HG03280 (cell line): ENCODE results near the gene TGFBR2.
A peak's percentile ranks its signal among the peaks of the same experiment; 100 is the strongest.

ENCODE experiments used
- ATAC-seq: cut with Tn5 transposase; IDR thresholded peaks from one replicate; pipeline ENCODE4 v1.9.1; 2021; ENCODE audit warnings: mild to moderate bottlenecking, moderate library complexity; ENCODE audit not compliant: unreplicated experiment

The TGFBR2 gene

GRCh38 chr3:30600572-30600971, 5.8 kb upstream of the TGFBR2 start:
- ATAC-seq = no peak

- no peak for ATAC-seq
These were observed 3.5 kb upstream of the TGFBR2 start for GRCh38 chr3:30602946-30603345.

- ATAC-seq = no peak
These were observed 2.3 kb upstream of the TGFBR2 start for GRCh38 chr3:30604093-30604492.

- ATAC-seq = no peak
These were observed 1.8 kb upstream of the TGFBR2 start for GRCh38 chr3:30604558-30604957.

GRCh38 chr3:30605005-30605404, 1.4 kb upstream of the TGFBR2 start:
- ATAC-seq = no peak

GRCh38 chr3:30605706-30606300, 598 bp upstream of the TGFBR2 start:
- no peak for ATAC-seq

- ATAC-seq = peak; percentile 42
These were observed 832 bp downstream of the TGFBR2 start for GRCh38 chr3:30607032-30607833.

- ATAC-seq = no peak
These were observed 2.2 kb downstream of the TGFBR2 start for GRCh38 chr3:30608598-30608947.

GRCh38 chr3:30609930-30610701, 3.7 kb downstream of the TGFBR2 start:
- ATAC-seq = no peak

- no peak for ATAC-seq
These were observed 4.4 kb downstream of the TGFBR2 start for GRCh38 chr3:30610702-30611368.

GRCh38 chr3:30611613-30612436, 5.4 kb downstream of the TGFBR2 start:
- no peak for ATAC-seq

- no peak for ATAC-seq
These were observed 6.2 kb downstream of the TGFBR2 start for GRCh38 chr3:30612437-30613132.

- ATAC-seq = no peak
These were observed 6.9 kb downstream of the TGFBR2 start for GRCh38 chr3:30613133-30613825.

- no peak for ATAC-seq
These were observed 8.0 kb downstream of the TGFBR2 start for GRCh38 chr3:30614373-30614772.

GRCh38 chr3:30614943-30615342, 8.5 kb downstream of the TGFBR2 start:
- ATAC-seq = no peak

GRCh38 chr3:30615615-30616346, 9.4 kb downstream of the TGFBR2 start:
- no peak for ATAC-seq

- ATAC-seq = no peak
These were observed 10.1 kb downstream of the TGFBR2 start for GRCh38 chr3:30616347-30617027.

GRCh38 chr3:30617069-30617468, 10.7 kb downstream of the TGFBR2 start:
- ATAC-seq = no peak
